Stimulated activated CD8-positive, alpha-beta memory T cell treated with anti-CD3 and anti-CD28 coated beads, Interleukin-15, amount 100 ng/mL, for 24 hours (primary cell): ENCODE measurements around the gene CCDC78.
"Not testable (repeated sequence)": the region's sequence is repeated elsewhere in the genome, so short reads cannot be mapped to it uniquely, and the experiment has no call there.

Experiments used
- DNase-seq: peaks from one replicate; pipeline ENCODE4 v3.0.0-alpha.2; 2020; ENCODE audit warnings: low read depth

CCDC78 gene

GRCh38 chr16:693364-693763, 32.9 kb downstream of the CCDC78 start:
- DNase-seq, result no peak

GRCh38 chr16:692356-693108, 33.7 kb downstream of the CCDC78 start:
- no peak for DNase-seq

- DNase-seq, result not testable (repeated sequence)
Measured at GRCh38 chr16:691242-691641, 35.0 kb downstream of the CCDC78 start.

GRCh38 chr16:689175-689897, 36.9 kb downstream of the CCDC78 start:
- no peak for DNase-seq

GRCh38 chr16:687499-687898, 38.7 kb downstream of the CCDC78 start:
- no peak for DNase-seq

- no peak for DNase-seq
Measured at GRCh38 chr16:686459-687260, 39.6 kb downstream of the CCDC78 start.

GRCh38 chr16:685967-686366, 40.3 kb downstream of the CCDC78 start:
- DNase-seq, result no peak

- DNase-seq, result no peak
Measured at GRCh38 chr16:684961-685696, 41.1 kb downstream of the CCDC78 start.

GRCh38 chr16:684071-684794, 42.0 kb downstream of the CCDC78 start, which contains the start of gene JMJD8:
TSS of gene JMJD8 (minus strand) at chr16:684334. CDS start at chr16:684319, 15 bp downstream.
- peak; percentile 95 for DNase-seq

- DNase-seq, result no peak
Measured at GRCh38 chr16:683396-684070, 42.7 kb downstream of the CCDC78 start.

GRCh38 chr16:682493-683395, 43.5 kb downstream of the CCDC78 start:
- DNase-seq, result no peak

- no peak for DNase-seq
Measured at GRCh38 chr16:681746-682427, 44.4 kb downstream of the CCDC78 start.

- DNase-seq, result no peak
Measured at GRCh38 chr16:680967-681745, 45.1 kb downstream of the CCDC78 start.

- no peak for DNase-seq
Measured at GRCh38 chr16:680625-680945, 45.7 kb downstream of the CCDC78 start.

- peak; percentile 83 for DNase-seq
Measured at GRCh38 chr16:679814-680624, 46.2 kb downstream of the CCDC78 start, which contains the start of gene STUB1. TSS of gene STUB1 (plus strand) at chr16:680410. CDS start at chr16:680526, 116 bp downstream.

- no peak for DNase-seq
Measured at GRCh38 chr16:678858-679813, 47.1 kb downstream of the CCDC78 start.
